GM18907 (cell line): Measurements from ENCODE around the gene EXOC6B.

ENCODE experiments used
- ATAC-seq: cut with Tn5 transposase; IDR thresholded peaks from one replicate; pipeline ENCODE4 v1.9.1; 2021; ENCODE audit warnings: mild to moderate bottlenecking, moderate library complexity; ENCODE audit not compliant: unreplicated experiment

EXOC6B gene

DNA sequence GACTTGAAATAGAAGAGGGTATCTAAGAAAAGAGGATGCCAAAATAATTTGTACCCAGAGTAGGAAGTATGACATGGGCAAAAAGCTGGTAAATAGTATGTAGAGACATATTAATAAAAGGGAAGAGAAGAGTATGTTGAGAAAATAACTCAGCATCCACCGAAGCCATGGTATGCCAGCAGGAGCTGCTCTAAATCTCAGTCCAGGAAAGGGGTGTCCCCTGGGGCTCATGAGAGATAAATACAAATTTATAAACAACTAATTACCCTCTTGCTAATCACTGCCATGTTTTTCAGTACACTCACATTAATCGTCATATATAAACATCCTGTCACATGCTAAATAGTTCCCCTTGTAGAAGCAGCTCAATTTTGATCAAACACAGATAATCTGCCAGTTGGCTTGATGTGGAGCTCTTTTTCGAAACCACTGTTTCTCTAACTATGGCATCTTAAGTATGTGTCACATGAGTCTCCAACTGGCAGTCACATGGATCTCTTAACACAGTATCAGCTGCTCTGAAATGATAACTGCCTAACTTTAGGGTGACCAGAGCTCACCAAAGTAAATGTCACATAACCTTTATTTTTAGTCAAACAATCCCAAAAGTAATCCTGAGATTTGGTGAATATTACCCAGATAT is 31.9 kb downstream of the EXOC6B start:
- ATAC-seq: no peak

DNA sequence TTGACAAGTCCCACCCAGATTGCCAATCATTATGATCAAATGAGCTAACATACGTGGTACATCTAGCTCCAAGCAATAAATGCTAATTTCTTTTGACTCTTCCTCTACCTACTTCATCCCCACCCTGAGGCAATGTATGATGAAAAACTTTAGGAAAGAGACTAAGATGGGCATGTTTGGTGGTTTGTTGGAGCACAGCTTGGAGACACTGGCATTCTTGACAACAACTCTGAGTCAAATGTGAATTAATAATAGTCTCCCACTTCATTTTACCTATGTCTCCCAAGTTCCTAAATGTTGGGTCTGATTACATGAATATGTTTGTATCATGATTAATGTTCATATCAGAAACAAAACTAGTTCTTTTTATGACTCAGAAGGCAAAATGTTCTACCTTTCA is 36.6 kb downstream of the EXOC6B start:
- no peak for ATAC-seq

DNA sequence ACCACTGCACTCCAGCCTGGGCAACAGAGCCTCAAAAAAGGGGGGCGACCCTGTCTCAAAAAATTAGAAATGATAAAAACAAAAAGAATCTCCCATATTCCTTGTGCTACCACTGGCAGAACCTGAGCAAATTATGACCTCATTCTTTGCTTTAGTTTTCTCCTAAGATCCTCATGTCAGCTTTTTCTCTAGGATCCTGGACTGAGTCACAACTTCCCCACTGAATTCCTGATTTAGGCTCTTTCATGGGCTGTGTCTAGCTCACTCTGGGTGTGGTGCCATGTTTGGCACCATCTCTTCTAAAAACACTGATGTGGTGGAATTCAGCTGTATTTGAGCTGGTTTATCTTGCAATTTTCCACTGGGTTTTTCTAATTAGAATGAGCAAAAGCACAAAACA is 37.1 kb downstream of the EXOC6B start:
- no peak for ATAC-seq

DNA sequence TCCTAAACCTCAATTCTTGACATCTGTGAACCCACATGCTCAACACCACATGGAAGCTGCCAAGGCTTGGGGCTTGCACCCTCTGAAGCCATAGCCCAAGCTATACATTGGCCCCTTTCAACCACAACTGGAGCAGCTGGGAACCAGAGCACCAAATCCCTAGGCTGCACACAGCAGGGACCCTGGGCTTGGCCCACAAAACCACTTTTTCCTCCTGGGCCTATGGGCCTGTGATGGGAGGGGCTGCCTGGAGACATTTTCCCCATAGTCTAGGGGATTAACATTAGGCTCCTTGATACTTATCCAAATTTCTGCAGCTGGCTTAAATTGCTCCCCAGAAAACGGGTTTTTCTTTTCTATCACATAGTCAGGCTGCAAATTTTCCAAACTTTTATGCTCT is 40.3 kb downstream of the EXOC6B start:
- ATAC-seq: no peak

DNA sequence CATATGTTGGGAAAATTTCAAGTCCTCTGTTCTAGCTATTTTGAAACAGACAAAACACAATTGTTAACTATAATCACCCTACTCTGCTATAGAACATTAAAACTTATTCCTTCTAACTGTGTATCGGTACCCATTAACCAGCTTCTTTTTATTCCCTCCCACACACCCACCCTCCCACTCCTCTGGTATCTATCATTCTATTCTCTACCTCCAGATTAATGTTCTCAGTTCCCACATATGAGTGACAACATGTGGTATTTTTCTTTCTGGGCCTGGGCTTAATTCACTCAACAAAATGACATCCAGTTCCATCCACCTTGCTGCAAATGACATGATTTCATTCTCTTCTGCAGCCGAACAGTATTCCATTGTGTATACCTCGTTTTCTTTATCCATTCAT is 43.3 kb downstream of the EXOC6B start:
- no peak for ATAC-seq

DNA sequence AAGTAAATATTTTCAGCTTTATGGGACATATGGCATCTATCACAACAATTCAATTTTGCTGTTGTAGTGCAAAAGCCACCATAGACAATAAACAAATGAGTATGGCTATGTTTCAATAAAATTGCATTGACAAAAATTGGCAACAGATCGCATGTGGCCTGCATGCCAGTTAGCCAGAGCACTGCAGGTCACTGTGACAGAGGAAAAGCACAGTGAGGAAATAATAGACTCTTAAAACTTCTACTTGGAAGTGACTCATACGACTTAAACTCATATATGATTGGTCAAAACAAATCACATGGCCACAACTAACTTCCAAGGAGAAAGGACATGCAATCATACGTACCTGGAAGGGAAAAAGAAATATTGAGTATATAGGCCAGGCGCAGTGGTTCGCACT is 44.4 kb downstream of the EXOC6B start:
- ATAC-seq: no peak

DNA sequence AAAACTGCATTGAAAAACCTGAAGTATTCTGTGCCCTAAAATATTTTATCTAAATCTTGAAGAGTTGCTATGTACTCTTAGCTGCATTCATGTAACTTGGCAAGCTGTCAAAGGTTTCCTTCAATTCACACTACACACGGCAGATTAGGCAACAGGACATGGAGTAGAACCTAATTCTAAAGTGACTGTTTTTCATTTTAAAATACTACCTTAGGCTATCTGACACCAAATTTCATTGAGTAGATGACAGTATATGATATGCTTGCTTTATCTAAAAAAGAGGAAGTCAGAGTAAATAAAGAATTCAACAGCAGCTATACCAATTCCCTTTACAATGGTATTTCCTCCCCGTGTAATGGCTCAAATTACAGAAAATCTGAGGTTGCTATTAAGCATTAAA is 45.4 kb downstream of the EXOC6B start:
- ATAC-seq: no peak

DNA sequence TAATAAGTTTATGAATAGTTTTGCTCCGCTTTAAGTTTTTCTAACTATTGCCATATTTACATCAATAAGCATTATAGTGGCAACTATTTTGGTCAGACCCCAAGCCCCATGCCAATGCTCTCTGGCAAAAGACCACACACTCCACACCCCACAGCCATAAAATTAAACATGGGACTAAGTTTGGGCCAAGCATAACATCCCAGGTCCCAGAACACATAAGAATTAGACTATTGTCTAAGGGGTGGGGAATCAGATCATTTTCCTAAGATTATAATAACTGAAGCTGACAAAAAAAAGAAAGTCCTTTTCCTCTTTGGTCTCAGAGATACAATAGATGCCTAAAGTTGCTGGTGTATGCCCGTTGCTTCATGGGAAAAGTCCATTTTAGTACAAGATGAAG is 46.3 kb downstream of the EXOC6B start:
- no peak for ATAC-seq

DNA sequence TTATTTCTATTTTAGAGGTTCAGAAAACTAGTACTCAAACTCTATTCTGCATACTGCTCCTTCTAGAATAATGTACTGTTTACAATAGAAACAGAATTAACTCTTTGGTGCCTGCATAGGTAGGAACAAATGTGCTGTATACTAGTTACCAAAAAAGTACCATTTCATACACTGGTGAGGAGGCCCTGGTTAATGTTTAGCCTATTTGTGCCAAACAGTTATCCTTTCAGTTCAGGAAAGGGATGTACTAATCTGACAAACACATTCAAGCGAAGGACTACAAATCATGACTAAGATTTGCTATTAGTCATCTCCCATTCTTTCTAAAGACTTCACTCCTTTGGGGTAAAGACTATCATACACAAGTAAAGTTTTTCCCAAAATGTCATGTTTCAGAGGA is 47.4 kb downstream of the EXOC6B start:
- no peak for ATAC-seq

DNA sequence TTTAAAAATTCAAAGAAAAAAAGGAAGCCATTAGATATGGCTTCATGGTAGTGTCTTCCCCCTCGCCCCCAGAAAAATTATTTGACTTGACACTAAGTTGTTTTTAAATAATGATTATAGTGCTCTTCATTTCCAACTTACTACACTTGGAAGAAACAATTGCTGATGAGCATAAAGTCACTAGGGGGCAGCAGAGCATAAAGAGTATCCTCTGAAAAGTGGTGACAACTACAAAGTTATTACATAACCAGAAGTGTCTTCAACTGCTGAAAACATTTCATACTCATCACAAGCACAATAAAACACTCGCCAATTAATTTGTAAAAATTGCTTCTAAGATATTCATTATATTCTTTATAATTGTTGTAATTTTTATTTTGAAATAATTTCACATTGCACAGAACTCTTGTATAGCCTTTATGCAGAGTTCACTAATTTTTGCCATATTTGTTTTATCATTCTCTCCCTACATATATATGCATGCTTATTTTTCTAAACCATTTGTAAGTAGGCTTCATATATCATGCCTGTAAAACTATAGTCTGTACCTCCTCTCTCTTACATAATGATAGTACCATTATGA is 54.9 kb downstream of the EXOC6B start:
- no peak for ATAC-seq

DNA sequence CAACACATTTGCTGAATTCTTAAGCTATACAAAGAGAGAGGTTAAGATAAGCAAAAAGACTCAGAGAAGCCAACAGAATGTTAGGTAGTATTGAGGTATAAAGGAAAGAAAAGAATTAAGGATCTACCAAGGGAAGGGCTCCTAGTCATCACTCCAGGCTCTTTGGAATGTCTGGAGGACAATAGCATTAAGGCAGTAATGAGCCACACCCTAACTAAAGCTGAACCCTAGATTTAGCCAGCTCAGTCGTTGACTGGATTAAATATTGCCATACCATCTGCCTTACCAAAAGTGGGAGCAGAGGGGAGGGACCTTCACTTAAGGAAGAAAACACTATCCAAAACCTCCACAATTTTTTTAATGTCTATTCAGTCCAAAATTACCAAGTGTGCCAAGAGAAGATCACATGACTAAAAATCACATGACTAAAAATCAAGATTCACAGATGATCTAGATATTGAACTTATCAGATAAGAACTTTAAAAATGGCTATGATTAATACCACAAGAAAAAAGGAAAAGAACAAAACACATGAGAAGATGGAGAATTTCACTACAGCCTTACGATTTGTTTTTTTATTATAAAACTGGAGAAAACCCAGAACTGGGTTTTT is 59.7 kb downstream of the EXOC6B start:
- ATAC-seq: no peak

DNA sequence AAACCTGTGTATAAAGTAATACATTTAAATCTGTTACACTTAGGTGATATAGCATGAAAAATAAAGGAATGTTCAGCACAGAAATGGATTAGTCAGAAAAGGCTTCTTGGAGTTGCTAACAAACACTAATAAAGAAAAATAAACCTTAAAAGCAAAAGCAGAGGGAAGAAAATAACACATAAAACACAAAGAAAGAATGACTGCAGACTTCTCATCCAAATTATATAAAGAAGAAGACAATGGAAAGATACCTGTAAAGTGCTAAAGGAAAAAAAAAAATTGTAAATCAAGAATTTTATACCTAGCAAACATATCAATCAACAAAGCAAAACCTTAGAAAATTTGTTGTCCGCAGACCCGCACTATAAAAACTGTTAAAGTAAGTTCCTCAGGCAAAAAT is 63.6 kb downstream of the EXOC6B start:
- ATAC-seq: no peak

DNA sequence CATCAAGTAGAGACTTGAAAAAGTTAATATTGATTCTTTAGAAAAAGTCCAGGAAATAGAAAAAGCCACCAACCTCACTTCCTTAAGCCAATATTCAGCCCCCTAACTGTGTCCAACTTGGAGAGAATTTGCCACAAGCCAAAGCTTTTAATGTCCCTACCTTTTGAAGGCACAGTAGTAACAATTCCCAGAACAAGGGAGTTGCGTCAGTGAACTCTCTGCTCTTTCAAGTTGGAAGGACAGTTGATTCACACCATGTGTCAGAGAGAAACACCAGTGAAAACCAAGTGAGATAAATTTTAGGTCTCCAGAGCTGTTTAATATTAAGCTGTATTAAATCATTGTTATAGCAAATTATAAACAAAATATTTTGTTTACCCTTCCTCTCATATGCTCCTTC is 66.1 kb downstream of the EXOC6B start:
- no peak for ATAC-seq

DNA sequence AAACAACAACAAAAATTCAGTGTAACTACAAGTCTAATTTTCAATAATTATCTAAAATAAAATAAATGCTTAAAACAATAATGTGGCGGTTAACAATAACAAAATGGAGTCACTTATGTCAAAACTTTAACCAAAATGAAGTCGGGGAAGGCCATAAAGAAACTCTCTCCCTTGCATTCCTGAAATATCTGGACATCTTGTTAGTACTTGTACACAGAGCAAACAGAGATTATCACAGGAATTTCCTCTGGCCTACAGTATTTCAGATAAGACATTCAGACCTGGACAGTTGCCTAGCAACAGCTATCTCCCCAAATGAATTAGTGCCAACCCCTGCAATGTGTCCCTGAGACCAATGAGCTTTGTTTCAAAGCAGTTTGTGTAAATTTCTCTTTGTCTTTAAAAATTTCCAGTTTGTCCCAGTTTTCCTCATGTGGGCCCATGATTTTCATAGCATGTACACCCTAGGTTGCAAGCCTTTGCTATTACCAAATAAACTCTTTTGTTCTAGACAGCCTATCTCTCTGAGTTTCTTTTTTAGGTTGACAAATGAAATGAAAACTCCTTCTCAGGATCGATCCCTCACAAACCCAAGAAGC is 68.6 kb downstream of the EXOC6B start:
- ATAC-seq: no peak

DNA sequence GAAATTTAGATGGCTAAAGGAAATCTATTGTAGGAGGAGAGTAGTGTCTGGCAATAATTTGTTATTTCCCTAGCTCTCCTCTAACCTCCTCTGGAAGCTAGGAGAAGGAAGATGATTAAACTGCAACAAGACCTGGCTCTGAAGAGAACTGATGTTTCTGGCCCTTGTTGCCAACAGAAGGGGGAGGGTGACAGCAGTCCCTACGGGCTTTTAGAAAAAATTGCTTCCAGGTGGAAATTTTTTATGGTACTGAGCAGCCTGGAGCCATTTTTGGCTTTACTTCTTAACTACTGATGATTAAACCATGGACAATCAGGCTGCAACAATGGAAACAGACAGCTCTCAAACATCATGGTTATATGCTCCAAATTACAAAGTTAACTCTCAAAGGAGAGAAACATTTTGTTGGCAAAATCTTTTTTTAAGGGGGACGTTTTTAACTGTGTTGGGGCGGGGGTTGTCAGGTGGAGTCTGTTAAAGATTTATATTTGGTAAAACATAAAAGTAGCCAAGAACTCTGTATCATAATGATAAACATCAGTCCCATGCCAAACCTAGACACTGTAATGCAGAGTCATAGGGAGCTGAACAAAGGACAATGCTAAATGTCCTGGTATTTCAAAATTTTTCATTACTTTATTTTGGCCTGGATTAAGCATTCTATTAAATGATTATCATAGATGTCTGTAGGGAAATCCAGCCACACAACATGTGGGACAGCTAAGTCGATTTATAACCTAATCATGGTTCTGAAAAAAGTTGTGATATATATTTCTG is 70.0 kb downstream of the EXOC6B start:
- no peak for ATAC-seq

DNA sequence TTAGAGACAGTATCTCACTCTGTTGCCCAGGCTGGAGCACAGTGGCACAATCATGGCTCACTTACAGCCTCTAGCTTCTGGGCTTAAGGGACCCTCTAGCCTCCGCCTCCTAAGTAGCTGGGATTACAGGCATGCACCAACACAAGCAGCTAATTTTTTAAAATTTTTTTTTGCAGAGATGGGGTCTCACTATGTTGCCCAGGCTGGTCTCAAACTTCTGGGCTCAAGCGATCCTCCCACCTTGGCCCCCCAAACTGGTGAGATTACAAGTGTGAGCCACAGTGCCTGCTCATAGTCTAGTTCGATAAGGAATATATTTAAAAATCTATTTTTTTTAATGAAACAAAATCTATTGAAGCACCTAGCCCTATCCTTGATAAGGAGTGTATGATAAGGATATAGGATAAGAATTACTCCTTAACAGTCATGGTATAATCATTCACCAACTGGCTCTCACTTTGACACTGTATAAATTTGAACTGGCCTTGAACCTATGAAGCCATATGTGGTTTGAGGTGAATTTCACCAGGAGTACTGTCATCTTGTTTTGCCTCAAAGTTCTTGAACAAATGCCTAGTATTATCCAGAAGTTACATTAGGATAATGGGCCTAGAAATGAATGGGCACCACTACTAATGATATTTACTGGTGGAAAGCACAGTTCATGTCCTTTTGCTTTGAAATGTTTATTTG is 71.1 kb downstream of the EXOC6B start:
- ATAC-seq: no peak

DNA sequence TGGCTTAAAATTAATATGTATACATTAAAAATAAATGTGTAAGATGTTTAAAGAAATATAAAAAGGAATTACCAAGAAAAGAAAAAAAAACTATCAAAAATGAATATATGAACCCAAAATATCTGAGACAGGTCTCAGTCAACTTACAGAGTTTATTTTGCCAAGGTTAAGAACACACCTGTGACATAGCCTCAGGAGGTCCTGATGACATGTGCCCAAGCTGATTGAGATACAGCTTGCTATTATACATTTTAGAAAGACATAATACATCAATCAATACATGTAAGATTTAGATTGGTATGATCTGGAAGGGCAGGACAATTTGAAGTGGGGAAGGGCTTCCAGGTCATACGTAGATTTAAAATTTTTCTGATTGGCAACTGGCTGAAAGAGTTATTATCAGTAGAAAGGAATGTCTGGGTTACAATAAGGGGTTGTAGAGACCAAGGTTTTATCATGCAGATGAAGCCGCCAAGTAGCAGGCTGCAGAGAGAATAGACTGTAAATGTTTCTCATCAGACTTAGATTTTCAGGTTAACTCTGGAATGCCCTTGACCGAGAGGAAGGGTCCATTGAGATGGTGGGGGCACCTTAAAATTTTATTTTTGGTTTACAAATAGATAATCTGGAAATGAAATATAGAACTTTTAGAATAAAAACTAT is 74.7 kb downstream of the EXOC6B start:
- no peak for ATAC-seq

DNA sequence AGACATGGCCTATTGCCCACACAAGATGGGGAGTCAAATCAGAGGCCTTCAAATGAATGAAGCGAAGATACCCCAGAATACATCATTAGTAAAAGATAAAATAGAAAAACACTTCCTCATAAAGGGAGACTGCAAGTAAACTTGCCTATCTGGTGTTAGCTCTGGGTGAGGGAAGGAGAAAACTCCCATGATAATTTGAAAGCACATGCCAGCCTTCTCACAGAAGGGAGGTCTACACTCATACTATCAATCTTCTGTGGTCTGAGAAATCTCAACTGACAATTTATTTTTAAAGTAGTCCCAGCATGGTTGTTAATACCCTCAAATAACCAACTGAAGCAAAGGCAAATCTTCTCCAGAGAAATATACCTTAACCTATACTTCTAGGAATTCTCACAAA is 75.4 kb downstream of the EXOC6B start:
- no peak for ATAC-seq

DNA sequence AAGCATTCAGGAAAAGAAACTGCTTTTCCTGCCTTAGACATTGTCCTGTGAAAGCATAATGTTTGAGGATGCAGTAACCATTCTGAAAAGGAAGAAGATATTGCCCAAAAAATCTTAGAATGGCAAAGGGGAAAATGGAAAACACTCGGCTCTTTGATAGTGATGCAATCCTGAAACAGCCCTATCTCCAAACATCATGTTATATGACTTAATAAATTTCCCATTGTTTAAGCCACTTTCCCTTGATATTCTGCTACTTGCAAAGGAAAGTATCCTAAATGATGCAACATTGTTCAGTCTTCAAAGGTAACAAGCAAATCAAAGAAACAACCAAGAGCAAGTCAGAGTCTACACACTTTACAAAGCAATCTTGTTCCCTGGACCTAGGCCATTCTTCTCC is 78.5 kb downstream of the EXOC6B start:
- ATAC-seq: no peak

DNA sequence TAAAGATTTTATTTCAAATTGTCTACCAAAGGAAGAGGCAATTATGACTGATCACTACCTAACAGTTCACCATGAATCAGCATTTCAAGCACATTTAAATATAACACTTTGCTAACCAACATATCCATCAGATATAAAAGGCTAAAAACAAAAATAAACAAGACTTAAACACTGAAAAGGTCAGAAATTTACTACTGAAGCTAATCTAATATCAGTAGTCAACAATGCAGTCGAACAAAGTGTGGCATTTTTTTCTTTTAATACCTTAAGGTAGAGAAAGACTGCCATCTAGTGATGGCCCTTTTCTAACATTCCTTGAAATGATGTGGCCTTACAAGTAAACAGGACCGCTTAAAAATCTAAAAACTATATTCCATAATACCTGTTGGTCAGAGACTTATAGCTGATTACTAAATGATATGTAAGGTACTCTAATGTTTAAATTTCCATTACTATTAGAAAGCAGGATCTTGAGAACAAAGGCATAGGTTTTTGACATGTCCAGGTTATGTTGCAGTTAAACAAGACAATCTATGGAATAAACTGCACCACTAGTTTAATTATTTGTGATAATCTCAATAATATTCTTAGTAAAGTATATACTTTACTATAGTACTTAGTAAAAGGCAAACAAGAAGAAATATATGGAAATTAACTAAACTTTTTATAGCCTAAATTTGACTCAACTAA is 80.0 kb downstream of the EXOC6B start:
- ATAC-seq: no peak
